GM12878 (cell line): Measurements from ENCODE around the gene DDIT4. TPM values are rescaled to one million over a fixed set of nuclear protein-coding genes. Genes with fewer than 3 reads are reported as not detected.
A peak's percentile ranks its signal among the peaks of the same experiment; 100 is the strongest.

Experiments
- ATF7 ChIP-seq: fragments of 450-650 bp; IDR thresholded peaks from 2 replicates; pipeline ENCODE4 v1.6.1; 2016; ENCODE audit warnings: low read depth, mild to moderate bottlenecking
- EED ChIP-seq: sonication (generic); IDR thresholded peaks from 2 replicates; pipeline ENCODE4 v1.6.1; 2016; ENCODE audit warnings: antibody characterized with exemption, low read depth
- ETV6 ChIP-seq, 2 experiments: fragments of 450-650 bp in 1 of 2; IDR thresholded peaks in 1 of 2; conservative IDR thresholded peaks in 1 of 2; 2 replicates each; pipeline ENCODE4 v1.6.1; 2014; ENCODE audit warnings: antibody characterized with exemption in 1 of 2, borderline replicate concordance in 1 of 2, low read depth in 1 of 2, mild to moderate bottlenecking in 1 of 2, moderate library complexity in 1 of 2
- GATAD2B ChIP-seq: fragments of 450-650 bp; conservative IDR thresholded peaks from 2 replicates; pipeline ENCODE4 v1.6.1; 2017; ENCODE audit warnings: low read depth, mild to moderate bottlenecking, moderate library complexity
- MTA3 ChIP-seq: IDR thresholded peaks from 2 replicates; pipeline ENCODE4 v1.6.1; 2012; ENCODE audit warnings: low read length, inconsistent platforms, borderline replicate concordance
- NFIC ChIP-seq: IDR thresholded peaks from 2 replicates; pipeline ENCODE4 v1.6.1; 2012; ENCODE audit warnings: low read depth, mild to moderate bottlenecking, inconsistent platforms, low read length, moderate library complexity
- NFXL1 ChIP-seq: fragments of 450-650 bp; IDR thresholded peaks from 2 replicates; pipeline ENCODE4 v1.6.1; 2017; ENCODE audit warnings: antibody characterized with exemption, mild to moderate bottlenecking, borderline replicate concordance
- POLR2A ChIP-seq: IDR thresholded peaks from 2 replicates; pipeline ENCODE4 v1.6.1; 2011; ENCODE audit warnings: low read depth, mild to moderate bottlenecking, low read length
- POLR2AphosphoS5 ChIP-seq: IDR thresholded peaks from 2 replicates; pipeline ENCODE4 v1.6.1; 2011; ENCODE audit warnings: mild to moderate bottlenecking, low read length, inconsistent platforms
- POU2F2 ChIP-seq: IDR thresholded peaks from 3 replicates; pipeline ENCODE4 v1.6.1; 2011; ENCODE audit warnings: low read depth, mild to moderate bottlenecking, low read length, borderline replicate concordance
- RCOR1 ChIP-seq: conservative IDR thresholded peaks from 2 replicates; pipeline ENCODE4 v1.6.1; 2012; ENCODE audit warnings: low read depth, low read length, improper control_type of control experiment
- RELA ChIP-seq: fragments of 450-650 bp; IDR thresholded peaks from 2 replicates; pipeline ENCODE4 v1.8.0; 2014; ENCODE audit warnings: borderline replicate concordance; ENCODE audit not compliant: partially characterized antibody
- YBX1 ChIP-seq: fragments of 450-650 bp; IDR thresholded peaks from 2 replicates; pipeline ENCODE4 v1.6.1; 2016; ENCODE audit warnings: antibody characterized with exemption
- polyA plus RNA-seq, 11 experiments: library from polyadenylated mRNA; depleted of rRNA in 4 of 11; unstranded in 6 of 11; stranded (reverse) in 5 of 11; fragments of >200 nt; fragmentation: Nextera tagmentation in 4 of 11; fragmentation: Illumina TruSeq in 1 of 11; extraction: Ambion mirVana in 4 of 11; extraction: Trizol in 1 of 11; gene quantifications; 1 replicate in 1 of 11; 2 replicates in 10 of 11; pipeline versions ENCODE4 v1.2.1 to v1.2.3, GENCODE V29; 2011 to 2016; ENCODE audit warnings: inconsistent platforms in 2 of 11, missing spikeins in 2 of 11, low read depth in 1 of 11
- total RNA-seq, 4 experiments: library from RNA; depleted of rRNA in 3 of 4; stranded (reverse); fragments of >200 nt in 3 of 4; fragmentation: Illumina TruSeq in 1 of 4; extraction: Trizol in 1 of 4; gene quantifications; 2 replicates each; pipeline versions ENCODE4 v1.2.1 to v1.2.3, GENCODE V29; 2013 to 2021
- TF ChIP-seq, protein P1 (sequence below): fragments of 450-650 bp; formaldehyde crosslinking; IDR thresholded peaks from 2 replicates; pipeline ENCODE4 v1.5.0; 2022; ENCODE audit warnings: mild to moderate bottlenecking, missing genetic modification characterization
- TF ChIP-seq, protein P2 (sequence below): fragments of 450-650 bp; IDR thresholded peaks from 2 replicates; pipeline ENCODE4 v1.6.1; 2017; ENCODE audit warnings: mild to moderate bottlenecking, low read depth, inconsistent platforms; ENCODE audit not compliant: poor library complexity, severe bottlenecking
- TF ChIP-seq, protein P3 (sequence below): IDR thresholded peaks from 2 replicates; pipeline ENCODE4 v1.6.1; 2011; ENCODE audit warnings: borderline replicate concordance, low read depth, mild to moderate bottlenecking, moderate library complexity, mixed read lengths, low read length; ENCODE audit not compliant: insufficient read depth; ENCODE audit errors: extremely low read length

DDIT4 gene
- total and polyA plus RNA-seq, 10 of the 15 experiments (the other 5 are each of a cell fraction or from before 2014, with no cell fraction given) = 2.1 to 277 (median 183) TPM

GRCh38 chr10:72276013-72276387, 2.3 kb downstream of the DDIT4 start (continued):
- TF ChIP-seq ETV6 (conservative IDR thresholded peaks at IDR 0.05 in 1 of 2, IDR thresholded peaks at IDR 0.05 in 1 of 2; ENCODE audit: borderline replicate concordance in 1 of 2, low read depth in 1 of 2) (no peak), RCOR1 (no peak), EED (no peak), NFIC (no peak; the same call in 1 of the 2 replicates), GATAD2B (no peak), NFXL1 (no peak), POLR2AphosphoS5 (0 out of 2 replicates have a peak, but pooled peaks have one; percentile 26), ATF7 (no peak), MTA3 (peak; percentile 54), POLR2A (peak; percentile 66), YBX1 (no peak), RELA (no peak), POU2F2 (0 out of 3 replicates have a peak, but pooled peaks have one; percentile 3)
- TF ChIP-seq, protein P1, sequence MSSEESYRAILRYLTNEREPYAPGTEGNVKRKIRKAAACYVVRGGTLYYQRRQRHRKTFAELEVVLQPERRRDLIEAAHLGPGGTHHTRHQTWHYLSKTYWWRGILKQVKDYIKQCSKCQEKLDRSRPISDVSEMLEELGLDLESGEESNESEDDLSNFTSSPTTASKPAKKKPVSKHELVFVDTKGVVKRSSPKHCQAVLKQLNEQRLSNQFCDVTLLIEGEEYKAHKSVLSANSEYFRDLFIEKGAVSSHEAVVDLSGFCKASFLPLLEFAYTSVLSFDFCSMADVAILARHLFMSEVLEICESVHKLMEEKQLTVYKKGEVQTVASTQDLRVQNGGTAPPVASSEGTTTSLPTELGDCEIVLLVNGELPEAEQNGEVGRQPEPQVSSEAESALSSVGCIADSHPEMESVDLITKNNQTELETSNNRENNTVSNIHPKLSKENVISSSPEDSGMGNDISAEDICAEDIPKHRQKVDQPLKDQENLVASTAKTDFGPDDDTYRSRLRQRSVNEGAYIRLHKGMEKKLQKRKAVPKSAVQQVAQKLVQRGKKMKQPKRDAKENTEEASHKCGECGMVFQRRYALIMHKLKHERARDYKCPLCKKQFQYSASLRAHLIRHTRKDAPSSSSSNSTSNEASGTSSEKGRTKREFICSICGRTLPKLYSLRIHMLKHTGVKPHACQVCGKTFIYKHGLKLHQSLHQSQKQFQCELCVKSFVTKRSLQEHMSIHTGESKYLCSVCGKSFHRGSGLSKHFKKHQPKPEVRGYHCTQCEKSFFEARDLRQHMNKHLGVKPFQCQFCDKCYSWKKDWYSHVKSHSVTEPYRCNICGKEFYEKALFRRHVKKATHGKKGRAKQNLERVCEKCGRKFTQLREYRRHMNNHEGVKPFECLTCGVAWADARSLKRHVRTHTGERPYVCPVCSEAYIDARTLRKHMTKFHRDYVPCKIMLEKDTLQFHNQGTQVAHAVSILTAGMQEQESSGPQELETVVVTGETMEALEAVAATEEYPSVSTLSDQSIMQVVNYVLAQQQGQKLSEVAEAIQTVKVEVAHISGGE (CRISPR knock-in tag) = no peak
- TF ChIP-seq, protein P2, sequence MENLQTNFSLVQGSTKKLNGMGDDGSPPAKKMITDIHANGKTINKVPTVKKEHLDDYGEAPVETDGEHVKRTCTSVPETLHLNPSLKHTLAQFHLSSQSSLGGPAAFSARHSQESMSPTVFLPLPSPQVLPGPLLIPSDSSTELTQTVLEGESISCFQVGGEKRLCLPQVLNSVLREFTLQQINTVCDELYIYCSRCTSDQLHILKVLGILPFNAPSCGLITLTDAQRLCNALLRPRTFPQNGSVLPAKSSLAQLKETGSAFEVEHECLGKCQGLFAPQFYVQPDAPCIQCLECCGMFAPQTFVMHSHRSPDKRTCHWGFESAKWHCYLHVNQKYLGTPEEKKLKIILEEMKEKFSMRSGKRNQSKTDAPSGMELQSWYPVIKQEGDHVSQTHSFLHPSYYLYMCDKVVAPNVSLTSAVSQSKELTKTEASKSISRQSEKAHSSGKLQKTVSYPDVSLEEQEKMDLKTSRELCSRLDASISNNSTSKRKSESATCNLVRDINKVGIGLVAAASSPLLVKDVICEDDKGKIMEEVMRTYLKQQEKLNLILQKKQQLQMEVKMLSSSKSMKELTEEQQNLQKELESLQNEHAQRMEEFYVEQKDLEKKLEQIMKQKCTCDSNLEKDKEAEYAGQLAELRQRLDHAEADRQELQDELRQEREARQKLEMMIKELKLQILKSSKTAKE = no peak
- TF ChIP-seq, protein P3, sequence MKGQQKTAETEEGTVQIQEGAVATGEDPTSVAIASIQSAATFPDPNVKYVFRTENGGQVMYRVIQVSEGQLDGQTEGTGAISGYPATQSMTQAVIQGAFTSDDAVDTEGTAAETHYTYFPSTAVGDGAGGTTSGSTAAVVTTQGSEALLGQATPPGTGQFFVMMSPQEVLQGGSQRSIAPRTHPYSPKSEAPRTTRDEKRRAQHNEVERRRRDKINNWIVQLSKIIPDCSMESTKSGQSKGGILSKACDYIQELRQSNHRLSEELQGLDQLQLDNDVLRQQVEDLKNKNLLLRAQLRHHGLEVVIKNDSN = no peak
